Motor neuron (in vitro differentiated cells): Measurements from ENCODE around the gene XRCC4. TPM values are rescaled to one million over a fixed set of nuclear protein-coding genes. Genes with fewer than 3 reads are reported as not detected.

ENCODE experiments used
- ATAC-seq, 8 experiments: fragments of 200-7000 bp; cut with Tn5 transposase; replicated peaks in 6 of 8; 2 replicates each; pipeline ENCODE4 v1.8.0; 2021; ENCODE audit warnings: mild to moderate bottlenecking in 8 of 8, moderate library complexity in 8 of 8
- H3K27ac ChIP-seq, 2 donors: fragments of 250-450 bp; sonication (Bioruptor Pico); 2 replicates each; pipeline ENCODE4 v1.9.0; 2021; ENCODE audit warnings: antibody characterized with exemption in 2 of 2, mild to moderate bottlenecking in 2 of 2, moderate library complexity in 1 of 2
- H3K4me1 ChIP-seq, 2 donors: fragments of 250-450 bp; sonication (Bioruptor Pico); replicated peaks in 1 of 2; 2 replicates each; pipeline ENCODE4 v1.6.1; 2021; ENCODE audit warnings: antibody characterized with exemption in 2 of 2, mild to moderate bottlenecking in 2 of 2, moderate library complexity in 1 of 2
- H3K4me3 ChIP-seq, 5 donors: fragments of 250-450 bp; sonication (Bioruptor Pico); 2 replicates each; pipeline ENCODE4 v1.9.0; 2021; ENCODE audit warnings: antibody characterized with exemption in 5 of 5, mild to moderate bottlenecking in 5 of 5, moderate library complexity in 4 of 5
- WGBS, 10 experiments: fragments of 450-650 bp; shearing (Covaris generic); methylation state at CpG; one replicate each; pipeline ENCODE4 v1.0.0; 2022; 5-methylcytosine and 5-hydroxymethylcytosine counted together
- in situ Hi-C, 9 experiments: fragments of 400-800 bp; cut with MboI; loops; one replicate each; pipeline ENCODE4 v1.15.0; 2021; ENCODE audit warnings: low sequenced_read_pairs in 9 of 9, low pct_unique_long_range_greater_than_20kb in 2 of 9; ENCODE audit not compliant: unreplicated experiment in 9 of 9
- total RNA-seq, 8 experiments: library from RNA; unstranded; fragments of 300-600 nt; gene quantifications; 2 replicates each; pipeline versions ENCODE4 v1.2.3 to v1.2.4, GENCODE V29; 2022

Gene XRCC4
- total RNA-seq, 8 experiments from 2014 or later, result 8.4 to 16.8 (median 11.8) TPM

DNA sequence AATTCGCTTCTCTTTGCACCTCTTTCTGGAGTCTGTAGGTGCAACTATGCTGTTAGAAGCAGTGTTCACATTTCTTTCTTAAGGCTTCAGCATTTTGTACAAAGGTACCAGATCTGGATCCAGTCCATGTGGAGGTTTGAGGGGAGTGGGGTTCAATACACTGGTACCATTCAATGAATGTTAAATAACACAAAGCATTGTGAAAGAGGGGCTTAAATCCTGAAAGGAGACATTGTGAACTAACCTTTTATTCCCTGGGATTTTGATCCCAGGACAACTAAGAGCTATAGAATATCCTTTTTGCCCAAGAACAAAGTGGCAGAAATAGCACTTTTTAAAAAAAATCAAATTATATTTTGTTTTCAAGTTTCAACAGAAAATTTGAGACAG, 286.5 kb downstream of the XRCC4 start:
- H3K4me1 ChIP-seq, result no peaks in the 10 kb centered on the region
- H3K27ac ChIP-seq, result no peak overlapping the region
- WGBS, 10 experiments, result 80 to 100% (median 100%) methylated on average over 1 of the region's 1 CpG; no CpG with 5 or more reads in 3 of the 10 experiments
- ATAC-seq, result no peak
- no peak overlapping the region for H3K4me3 ChIP-seq
- in situ Hi-C loops, result no loop called here

DNA sequence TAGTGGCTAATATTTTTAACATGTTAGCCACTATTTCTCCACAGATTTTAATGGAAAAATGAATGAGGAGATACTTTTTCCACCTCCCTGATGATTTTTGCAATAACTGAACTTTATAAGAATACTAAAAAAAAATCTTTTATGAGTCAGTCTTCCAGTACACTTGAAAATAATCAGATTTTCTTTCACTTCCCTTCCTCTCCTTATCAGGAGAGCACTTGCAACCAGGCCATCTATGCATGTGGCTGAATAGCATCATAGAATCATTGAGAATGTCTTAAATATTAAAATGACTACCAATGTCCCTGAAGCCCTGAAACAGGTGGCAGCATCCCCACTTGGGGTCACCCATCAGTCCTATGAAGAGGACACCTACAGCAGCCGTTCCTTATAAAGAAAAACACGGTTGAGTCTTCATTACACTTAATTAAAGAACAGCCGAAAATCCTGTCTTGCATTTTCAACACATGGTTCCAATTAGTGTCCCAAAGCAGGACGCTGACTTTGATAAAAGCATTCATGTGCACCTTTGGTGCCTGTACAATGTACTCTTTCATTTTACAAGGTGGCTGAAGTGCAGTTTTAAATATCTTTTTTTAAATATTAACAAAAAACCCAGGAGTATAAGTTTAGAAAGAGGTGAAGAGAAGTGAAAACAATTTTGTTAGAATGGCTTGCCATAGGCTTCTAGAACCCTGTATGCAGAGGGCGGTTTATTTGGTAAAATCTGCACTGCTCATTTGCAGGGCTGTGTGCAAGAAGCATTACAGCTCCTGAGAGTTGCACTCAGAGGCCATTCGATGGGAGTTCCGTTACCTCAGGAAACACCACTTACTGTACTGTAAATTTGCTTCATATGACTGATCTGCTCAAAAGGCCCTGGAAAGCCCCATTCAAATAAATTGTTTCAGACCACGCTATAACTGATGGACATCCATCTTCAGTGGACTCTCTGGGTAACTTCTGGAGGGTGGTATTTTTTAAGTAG, 287.3 kb downstream of the XRCC4 start:
- Histone ChIP-seq H3K4me1 (no peaks in the 10 kb centered on the region), H3K27ac (no peak overlapping the region), H3K4me3 (no peak overlapping the region)
- ATAC-seq, result no peak
- whole genome bisulfite sequencing, 10 experiments, result 17 to 100% (median 85%) methylated on average over 4 to 8 of the region's 8 CpGs; no CpG with 5 or more reads in 3 of the 10 experiments
- in situ Hi-C loops, result no loop called here

DNA sequence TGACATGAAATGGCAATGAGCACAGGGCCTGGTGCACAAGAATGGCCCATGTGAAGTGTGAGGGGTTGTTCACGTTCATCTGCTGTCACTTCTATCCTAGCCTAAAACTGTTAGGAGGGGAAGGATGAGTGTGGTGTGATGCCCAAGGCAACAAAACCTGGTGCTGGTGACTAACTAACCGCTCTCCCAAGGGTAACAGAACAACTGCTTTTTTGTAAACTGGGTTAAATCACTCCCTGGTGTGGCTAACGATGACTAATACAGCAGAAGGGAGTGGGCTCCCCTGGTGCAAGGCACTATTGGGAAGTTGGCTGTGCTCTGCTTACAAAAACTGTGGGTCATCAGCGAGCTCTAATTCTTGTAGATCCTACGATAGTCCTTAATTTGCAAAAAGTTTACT, 291.0 kb downstream of the XRCC4 start:
- in situ Hi-C loops, result no loop called here
- Histone ChIP-seq H3K27ac (no peak overlapping the region), H3K4me1 (no peaks in the 10 kb centered on the region), H3K4me3 (no peak overlapping the region)
- ATAC-seq, result peak in 2 of 8 experiments; percentile 95 to 96
- 7 to 90% (median 84%) methylated on average over 3 to 5 of the region's 5 CpGs; no CpG with 5 or more reads in 2 of the 10 experiments for WGBS, 10 experiments

DNA sequence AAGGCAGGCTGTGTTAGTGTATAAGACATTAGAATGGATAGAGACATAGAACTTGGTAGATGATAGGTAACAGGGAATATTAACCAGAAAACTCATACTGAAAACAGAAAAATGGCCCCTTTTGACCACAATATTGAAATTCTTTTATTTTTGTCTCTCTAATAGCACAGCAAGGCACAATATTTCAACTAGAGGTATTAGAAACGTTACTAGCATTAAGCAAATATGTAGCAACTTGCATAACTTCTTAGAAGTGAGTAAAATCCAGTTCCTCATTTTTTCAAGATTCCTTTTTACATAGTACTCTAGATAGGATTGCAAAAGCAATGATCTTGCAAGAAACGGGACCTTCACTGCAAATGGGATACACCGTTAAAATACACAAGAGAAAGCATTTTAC, 291.5 kb downstream of the XRCC4 start:
- H3K4me1 ChIP-seq, result no peaks in the 10 kb centered on the region
- 33 to 97% (median 80%) methylated on average over 1 to 3 of the region's 3 CpGs; no CpG with 5 or more reads in 2 of the 10 experiments for WGBS, 10 experiments
- no peak overlapping the region for H3K4me3 ChIP-seq
- no peak for ATAC-seq
- no peak overlapping the region for H3K27ac ChIP-seq
- in situ Hi-C loops, result no loop called here

DNA sequence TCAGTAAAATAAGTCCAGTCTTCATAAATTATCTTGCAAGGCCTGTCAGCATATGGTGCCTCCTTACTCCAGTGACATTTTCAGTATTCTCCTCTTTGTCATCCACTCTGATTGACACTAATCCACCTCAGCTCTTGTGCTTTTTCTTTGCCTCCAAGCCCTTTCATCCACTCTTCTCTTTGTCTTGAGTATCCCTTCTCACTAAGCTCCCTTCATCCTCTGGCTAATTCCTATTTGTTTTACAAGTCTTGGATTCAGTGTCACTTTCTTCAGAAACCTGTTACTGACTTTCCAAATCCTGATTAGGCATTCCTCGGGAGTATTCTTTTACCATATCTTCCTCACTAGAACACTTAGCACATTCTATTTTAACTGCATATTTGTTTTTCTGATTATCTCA, 293.6 kb downstream of the XRCC4 start:
- ATAC-seq, result no peak
- Histone ChIP-seq H3K4me1 (no peaks in the 10 kb centered on the region), H3K27ac (no peak overlapping the region), H3K4me3 (no peak overlapping the region)
- in situ Hi-C loops, result no loop called here
- WGBS, 10 experiments, result 17 to 100% (median 89%) methylated on average over 1 of the region's 1 CpG; no CpG with 5 or more reads in 1 of the 10 experiments

DNA sequence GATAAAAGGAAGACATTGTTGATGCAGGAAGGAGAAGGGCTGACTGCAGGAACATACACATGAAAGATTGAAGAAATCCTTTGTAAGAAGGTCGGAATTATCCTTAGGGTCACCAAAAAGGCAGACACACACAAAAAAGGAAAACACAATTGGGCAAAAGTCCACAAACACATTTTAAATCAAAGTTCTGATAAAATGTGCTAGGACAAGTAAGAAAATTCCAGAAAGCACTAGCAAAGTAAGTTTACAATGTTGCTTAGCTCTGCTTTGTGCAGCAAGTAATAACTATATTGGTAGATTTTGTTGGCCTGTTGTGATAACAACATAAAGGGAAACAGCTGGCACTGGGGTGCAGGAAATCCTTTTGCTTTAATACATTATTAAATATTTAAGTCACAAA, 294.4 kb downstream of the XRCC4 start:
- ATAC-seq, result no peak
- in situ Hi-C loops, result no loop called here

DNA sequence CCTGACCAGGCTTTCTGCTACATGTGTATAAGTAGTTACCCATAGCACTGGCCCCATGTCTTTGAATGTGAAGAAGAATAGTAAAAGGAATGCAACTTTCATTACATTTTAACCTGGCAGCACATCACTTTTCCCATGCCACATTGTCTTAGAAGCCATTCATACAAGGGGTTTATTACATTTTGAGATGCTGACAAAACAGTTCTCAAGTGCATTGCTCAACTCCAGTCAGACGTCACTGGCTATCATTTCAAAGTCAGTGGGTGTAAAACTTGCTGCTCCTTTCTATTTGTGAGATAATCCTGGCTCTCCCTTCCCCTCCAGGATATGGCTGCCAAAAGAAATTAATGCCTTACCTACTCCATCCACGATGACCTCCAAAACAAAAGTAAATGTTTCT, 297.2 kb downstream of the XRCC4 start:
- no peak for ATAC-seq

More for the DNA sequence above, 294.4 kb downstream of the XRCC4 start:
- Histone ChIP-seq H3K27ac (no peak overlapping the region), H3K4me1 (no peaks in the 10 kb centered on the region), H3K4me3 (no peak overlapping the region)
- 67 to 100% (median 92%) methylated on average over 1 of the region's 1 CpG; no CpG with 5 or more reads in 1 of the 10 experiments for WGBS, 10 experiments

DNA sequence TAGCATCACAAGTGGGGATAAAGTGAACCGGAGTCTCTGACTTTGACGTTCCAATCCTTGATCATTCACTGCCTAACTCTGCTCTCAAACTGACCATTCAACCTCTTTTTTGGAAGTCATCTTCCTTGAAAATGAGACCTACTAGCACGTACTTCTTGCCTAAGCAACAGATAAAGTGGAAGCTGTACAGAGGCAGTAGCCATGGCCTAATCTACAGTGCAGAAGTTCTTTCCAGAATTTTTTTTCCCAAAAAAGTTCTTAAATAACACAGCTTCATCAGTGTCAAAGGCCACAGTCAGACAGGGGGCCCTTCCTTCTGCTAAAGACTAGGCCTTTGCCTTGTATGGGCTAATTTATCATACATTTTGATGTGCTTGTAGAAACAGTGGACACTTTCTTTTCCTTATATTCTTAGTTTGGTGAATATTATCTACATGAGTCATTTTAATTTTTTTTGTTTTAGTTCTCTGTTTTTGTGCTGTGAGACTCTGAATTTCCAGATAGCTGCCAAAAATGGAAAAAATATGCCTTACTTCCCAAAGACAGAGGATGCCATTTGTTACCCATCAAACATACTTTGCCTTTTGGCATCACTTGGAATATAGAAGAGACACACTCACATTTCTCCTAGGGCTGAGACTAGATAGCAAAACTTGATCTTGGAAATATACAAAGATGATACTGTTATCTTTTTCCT, 297.9 kb downstream of the XRCC4 start:
- in situ Hi-C loops, result no loop called here
- WGBS, 10 experiments, result 80 to 100% (median 89%) methylated on average over 1 to 3 of the region's 3 CpGs; no CpG with 5 or more reads in 2 of the 10 experiments
- no peak overlapping the region for H3K27ac ChIP-seq
- H3K4me1 ChIP-seq, result no peaks in the 10 kb centered on the region
- ATAC-seq, result no peak
- no peak overlapping the region for H3K4me3 ChIP-seq

More for the DNA sequence above, 297.2 kb downstream of the XRCC4 start:
- H3K27ac ChIP-seq, result no peak overlapping the region
- in situ Hi-C loops, result no loop called here
- no peaks in the 10 kb centered on the region for H3K4me1 ChIP-seq
- no peak overlapping the region for H3K4me3 ChIP-seq
- 20 to 80% (median 67%) methylated on average over 1 to 2 of the region's 2 CpGs; no CpG with 5 or more reads in 3 of the 10 experiments for WGBS, 10 experiments

DNA sequence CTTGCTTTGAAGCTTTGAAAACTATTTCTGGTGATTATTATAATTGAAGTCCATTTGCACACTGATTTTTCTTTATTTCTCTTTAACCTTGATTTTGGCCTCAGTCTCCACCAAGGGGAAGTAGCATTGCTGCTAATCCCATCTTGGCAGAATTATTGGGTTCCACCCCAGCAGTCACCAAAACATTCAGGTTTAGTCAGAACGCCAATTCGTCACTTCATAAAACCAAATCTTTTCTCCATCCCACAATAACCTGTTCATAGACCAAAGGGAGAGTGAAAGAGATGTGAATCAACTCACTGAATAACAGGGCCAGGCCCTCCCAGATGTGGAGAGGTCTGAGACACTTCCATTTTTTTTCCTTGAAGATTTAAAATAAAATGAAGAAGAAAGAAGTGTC, 299.1 kb downstream of the XRCC4 start:
- no peak overlapping the region for H3K27ac ChIP-seq
- in situ Hi-C loops, result no loop called here
- ATAC-seq, result no peak
- WGBS, 10 experiments, result 0 to 100% (median 93%) methylated on average over 2 of the region's 2 CpGs; no CpG with 5 or more reads in 4 of the 10 experiments
- H3K4me1 ChIP-seq, result no peaks in the 10 kb centered on the region
- no peak overlapping the region for H3K4me3 ChIP-seq

DNA sequence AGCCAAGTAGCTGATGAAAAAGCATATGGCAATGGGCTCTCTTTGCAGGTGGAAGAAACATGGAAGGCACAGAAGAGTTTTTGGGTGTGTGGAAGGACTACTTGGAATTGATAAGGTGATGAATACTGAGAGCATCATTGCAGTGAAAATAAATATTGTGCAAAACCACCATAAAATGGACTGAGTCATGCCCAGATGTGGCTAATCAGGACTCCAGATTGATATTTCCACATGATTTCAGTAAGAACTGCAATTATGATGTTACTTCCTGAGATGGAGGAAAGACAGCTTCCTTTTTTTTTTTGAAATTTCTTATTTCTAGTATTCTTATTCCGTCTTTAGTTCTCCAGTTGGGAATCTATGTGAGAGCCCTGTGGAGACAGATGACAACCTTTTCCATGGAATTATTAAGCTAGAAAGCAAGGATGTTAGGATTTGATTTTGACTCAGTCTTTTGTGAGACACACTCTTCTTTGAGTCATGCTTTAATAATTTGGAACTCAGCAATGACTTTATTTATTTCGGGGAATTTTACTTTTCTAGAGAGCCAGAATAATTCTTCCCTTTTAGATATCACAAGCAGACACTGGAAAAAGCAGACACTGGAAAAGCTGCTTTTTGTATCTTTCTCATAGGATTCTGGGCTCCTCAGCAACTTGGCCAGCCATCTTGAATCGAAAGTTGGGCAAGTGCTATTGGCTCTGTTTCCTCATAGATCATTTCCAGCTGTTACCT, 300.0 kb downstream of the XRCC4 start:
- no peak overlapping the region for H3K27ac ChIP-seq
- H3K4me1 ChIP-seq, result no peaks in the 10 kb centered on the region
- H3K4me3 ChIP-seq, result no peak overlapping the region
- 0 to 100% (median 87%) methylated on average over 1 to 3 of the region's 3 CpGs for WGBS, 10 experiments
- in situ Hi-C loops, result no loop called here
- peak in 2 of 8 experiments; percentile 33 to 57 for ATAC-seq

DNA sequence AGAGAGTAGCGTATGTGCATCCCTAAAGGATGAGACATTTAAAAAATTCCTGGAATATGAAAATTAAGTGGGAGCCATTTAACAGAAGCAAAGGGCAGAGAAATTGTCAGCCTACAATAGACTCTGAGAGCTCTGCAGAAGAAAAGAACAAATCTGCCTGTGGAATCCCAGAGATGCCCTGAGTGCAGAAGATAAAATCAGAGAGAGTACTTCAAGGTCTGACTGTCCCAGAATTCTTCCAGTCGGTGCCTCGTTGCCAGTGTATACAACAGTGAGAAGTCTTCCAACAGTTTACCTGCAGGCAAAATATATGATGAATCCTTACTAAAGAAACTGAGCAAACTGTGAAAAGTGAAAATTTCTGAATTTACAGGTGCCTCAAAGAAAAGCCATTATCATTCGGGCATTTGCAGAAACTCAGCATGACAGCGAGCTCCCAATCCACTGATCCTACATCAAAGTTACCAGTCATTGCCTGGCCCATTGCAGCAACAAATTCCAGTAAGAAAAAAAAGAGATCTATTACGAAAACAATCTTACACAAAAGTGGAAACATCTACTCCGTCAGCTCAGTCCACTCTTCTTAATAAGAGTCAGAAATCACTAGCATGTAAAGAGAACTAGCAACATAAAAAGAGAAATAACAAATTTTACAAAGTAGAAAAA, 301.4 kb downstream of the XRCC4 start:
- Histone ChIP-seq H3K4me1 (no peaks in the 10 kb centered on the region), H3K27ac (no peak overlapping the region), H3K4me3 (no peak overlapping the region)
- WGBS, 10 experiments, result 66 to 88% (median 83%) methylated on average over 2 to 7 of the region's 7 CpGs
- no peak for ATAC-seq
- in situ Hi-C loops, result no loop called here

DNA sequence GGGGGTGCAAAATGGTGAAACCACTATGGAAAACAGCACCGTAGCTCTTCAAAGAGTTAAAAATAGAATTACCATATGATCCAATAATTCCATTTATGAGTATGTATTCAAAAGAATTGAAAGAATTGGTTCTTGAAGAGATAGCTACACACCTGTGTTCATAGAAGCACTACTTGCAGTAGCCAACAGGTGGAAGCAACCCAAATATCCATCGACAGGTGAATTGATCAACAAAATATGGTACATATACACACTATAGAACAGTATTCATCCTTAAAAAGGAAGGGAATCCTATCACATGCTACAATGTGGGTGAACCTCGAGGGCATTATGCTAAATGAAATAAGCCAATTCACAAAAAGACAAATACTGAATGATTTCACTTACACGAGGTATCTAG, 308.5 kb downstream of the XRCC4 start:
- no peak for ATAC-seq
- Histone ChIP-seq H3K4me1 (peaks cover 0 to 4% of the 10 kb centered on the region in 2 donors), H3K4me3 (no peak overlapping the region), H3K27ac (no peak overlapping the region)
- WGBS, 10 experiments, result 55 to 100% (median 88%) methylated on average over 2 to 4 of the region's 4 CpGs
- in situ Hi-C loops, result no loop called here
